ENCODE data around the gene BCL2. TPM values are rescaled to one million over a fixed set of nuclear protein-coding genes. Genes with fewer than 3 reads are reported as not detected.

BCL2 gene
- total RNA-seq, 1 experiment from 2014 or later, result 1.3 TPM

DNA sequence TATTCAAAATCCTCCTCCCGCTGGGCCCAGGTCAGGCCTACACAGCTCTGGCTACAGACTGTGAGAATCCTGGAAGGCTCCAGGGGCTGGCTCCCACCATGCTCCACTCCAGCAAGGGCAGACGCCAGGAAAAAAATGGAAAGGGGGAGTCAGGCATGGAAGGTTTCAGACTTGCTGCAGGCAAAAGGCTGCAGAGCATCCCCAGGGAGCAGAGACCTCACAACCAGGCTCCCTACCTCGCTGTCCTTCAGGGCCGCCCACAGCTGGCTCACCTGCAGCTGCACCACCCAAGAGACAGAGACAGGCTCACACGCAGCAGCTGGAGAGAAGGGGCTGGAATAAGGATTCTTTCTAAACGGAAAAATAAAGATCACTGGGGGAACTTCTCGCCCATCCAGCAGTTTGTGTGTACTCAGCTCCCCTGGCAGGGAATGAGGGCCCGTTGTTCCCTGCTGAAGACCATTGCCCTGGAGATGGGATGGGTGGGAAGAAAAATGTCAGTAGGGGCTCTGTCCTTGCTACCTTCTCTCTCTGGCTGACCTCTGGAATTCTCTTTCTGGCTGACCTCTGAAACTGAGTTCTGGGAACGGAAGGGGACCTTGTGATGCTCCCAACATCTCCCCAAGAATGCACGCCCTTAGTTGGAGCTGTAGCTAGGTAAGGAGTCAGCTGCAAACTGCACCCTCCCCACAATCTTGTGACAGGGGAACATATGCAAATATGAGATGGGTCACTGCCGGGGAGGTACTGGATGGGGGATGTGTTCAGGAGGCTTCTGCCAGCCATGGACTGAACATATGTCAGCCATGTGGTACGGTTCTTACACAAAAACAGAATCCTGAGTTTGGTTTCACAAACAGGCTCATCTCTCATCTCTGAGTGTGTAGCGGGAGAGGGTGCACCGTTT, 34.5 kb downstream of the BCL2 start:
- Histone ChIP-seq H2AFZ (ENCODE audit: low read length) (no peak overlapping the region), H4K91ac (ENCODE audit: insufficient read length, low read depth, low read length) (no peak overlapping the region), H3K18ac (ENCODE audit: insufficient read length, low read depth, low read length) (no peak overlapping the region), H4K5ac (ENCODE audit: insufficient read length, low read depth, low read length) (no peak overlapping the region), H3K4me2 (ENCODE audit: insufficient read depth, insufficient read length, low read length) (no peak overlapping the region), H4K8ac (replicated peaks; ENCODE audit: insufficient read length, low read depth, low read length) (no peak overlapping the region), H3K9me3 (ENCODE audit: control insufficient read depth, low read depth, low read length) (no peaks in the 10 kb centered on the region), H3T11ph (ENCODE audit: low read length) (no peak overlapping the region), H2BK12ac (ENCODE audit: insufficient read length, low read depth, low read length) (no peak overlapping the region), H2BK120ac (ENCODE audit: low read depth, low read length, poor library complexity, severe bottlenecking) (no peak overlapping the region), H3K4ac (ENCODE audit: low read depth, low read length) (no peak overlapping the region), H2BK15ac (ENCODE audit: low read depth, low read length) (no peak overlapping the region), H3K56ac (ENCODE audit: insufficient read length, low read depth, low read length) (no peak overlapping the region), H3K23me2 (ENCODE audit: insufficient read length, low read depth, low read length, poor library complexity, severe bottlenecking) (no peaks in the 10 kb centered on the region), H3K14ac (ENCODE audit: insufficient read depth, low read length) (no peak overlapping the region), H3K79me2 (ENCODE audit: insufficient read depth, low read length) (no peaks in the 10 kb centered on the region), H2AK5ac (ENCODE audit: insufficient read length, low read length) (no peak overlapping the region), H3K9ac (ENCODE audit: extremely low read depth, insufficient read length, low read length) (no peak overlapping the region), H3K23ac (ENCODE audit: insufficient read length, low read depth, low read length) (no peak overlapping the region), H3K27me3 (ENCODE audit: insufficient read depth, low read length) (no peaks in the 10 kb centered on the region), H3K27ac (ENCODE audit: insufficient read length, low read depth, low read length) (no peak overlapping the region), H2BK20ac (ENCODE audit: low read depth, low read length, poor library complexity, severe bottlenecking) (no peak overlapping the region), H4K20me1 (ENCODE audit: control insufficient read depth, insufficient read depth, insufficient read length) (no peaks in the 10 kb centered on the region), H3K4me1 (ENCODE audit: insufficient read depth, low read length) (no peaks in the 10 kb centered on the region; the same call in 1 of the 2 replicates), H2BK5ac (ENCODE audit: insufficient read length, low read length) (no peak overlapping the region), H3K79me1 (ENCODE audit: insufficient read depth, low read depth, low read length, poor library complexity, severe bottlenecking) (no peaks in the 10 kb centered on the region)
- Mint-ChIP-seq H3K27ac (no peak overlapping the region; a peak in 1 of 7 replicates), H3K9me3 (no peaks in the 10 kb centered on the region), H3K36me3 (ENCODE audit: insufficient read depth in 1 of 3, low read depth in 3 of 3) (no peaks in the 10 kb centered on the region), H3K4me1 (peaks cover under 1 to 11% of the 10 kb centered on the region in 2 experiments), H3K4me3 (no peak overlapping the region), H3K27me3 (ENCODE audit: low read depth) (no peaks in the 10 kb centered on the region; the same call in 1 of the 2 replicates)
- TF ChIP-seq, protein P1, sequence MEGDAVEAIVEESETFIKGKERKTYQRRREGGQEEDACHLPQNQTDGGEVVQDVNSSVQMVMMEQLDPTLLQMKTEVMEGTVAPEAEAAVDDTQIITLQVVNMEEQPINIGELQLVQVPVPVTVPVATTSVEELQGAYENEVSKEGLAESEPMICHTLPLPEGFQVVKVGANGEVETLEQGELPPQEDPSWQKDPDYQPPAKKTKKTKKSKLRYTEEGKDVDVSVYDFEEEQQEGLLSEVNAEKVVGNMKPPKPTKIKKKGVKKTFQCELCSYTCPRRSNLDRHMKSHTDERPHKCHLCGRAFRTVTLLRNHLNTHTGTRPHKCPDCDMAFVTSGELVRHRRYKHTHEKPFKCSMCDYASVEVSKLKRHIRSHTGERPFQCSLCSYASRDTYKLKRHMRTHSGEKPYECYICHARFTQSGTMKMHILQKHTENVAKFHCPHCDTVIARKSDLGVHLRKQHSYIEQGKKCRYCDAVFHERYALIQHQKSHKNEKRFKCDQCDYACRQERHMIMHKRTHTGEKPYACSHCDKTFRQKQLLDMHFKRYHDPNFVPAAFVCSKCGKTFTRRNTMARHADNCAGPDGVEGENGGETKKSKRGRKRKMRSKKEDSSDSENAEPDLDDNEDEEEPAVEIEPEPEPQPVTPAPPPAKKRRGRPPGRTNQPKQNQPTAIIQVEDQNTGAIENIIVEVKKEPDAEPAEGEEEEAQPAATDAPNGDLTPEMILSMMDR (conservative IDR thresholded peaks at IDR 0.05), result no peak
- no peak for DNase-seq
- WGBS (ENCODE audit: extremely low coverage, insufficient read length, low lambda C conversion rate), result no CpG with 5 or more reads among the region's 14 CpGs

Measured in H9 (cell line).